Measurements from ENCODE around the gene LAMP1.

LAMP1 gene

GRCh38 chr13:113280126-113280525 lies 16.9 kb upstream of the LAMP1 start:
- no peak overlapping the region for H3K4me3 Mint-ChIP-seq
- H3K27me3 Mint-ChIP-seq: peaks cover 11% of the 10 kb centered on the region
- no peak overlapping the region for H3K27ac Mint-ChIP-seq
- CTCF ChIA-PET: no interaction called here
- no peak for DNase-seq
- H3K4me1 Mint-ChIP-seq: peaks cover 4% of the 10 kb centered on the region
- no peaks in the 10 kb centered on the region for H3K36me3 Mint-ChIP-seq
- peaks cover 7% of the 10 kb centered on the region for H3K9me3 Mint-ChIP-seq

- Mint-ChIP-seq H3K4me1 (no peaks in the 10 kb centered on the region), H3K9me3 (peaks cover 3% of the 10 kb centered on the region), H3K4me3 (no peak overlapping the region), H3K36me3 (no peaks in the 10 kb centered on the region), H3K27me3 (peaks cover 24% of the 10 kb centered on the region), H3K27ac (no peak overlapping the region)
- no peak for DNase-seq
- CTCF ChIA-PET: no interaction called here
Observed at GRCh38 chr13:113283904-113284303, 13.1 kb upstream of the LAMP1 start.

GRCh38 chr13:113288880-113289279 lies 8.2 kb upstream of the LAMP1 start:
- DNase-seq: no peak
- no peaks in the 10 kb centered on the region for H3K36me3 Mint-ChIP-seq
- CTCF ChIA-PET: no interaction called here
- H3K4me1 Mint-ChIP-seq: peaks cover 13% of the 10 kb centered on the region
- no peak overlapping the region for H3K4me3 Mint-ChIP-seq
- no peaks in the 10 kb centered on the region for H3K9me3 Mint-ChIP-seq
- peaks cover 61% of the 10 kb centered on the region for H3K27me3 Mint-ChIP-seq
- H3K27ac Mint-ChIP-seq: no peak overlapping the region

- CTCF ChIA-PET: no interaction called here
- no peak overlapping the region for H3K4me3 Mint-ChIP-seq
- no peak for DNase-seq
- peaks cover 13% of the 10 kb centered on the region for H3K4me1 Mint-ChIP-seq
- no peak overlapping the region for H3K27ac Mint-ChIP-seq
- no peaks in the 10 kb centered on the region for H3K36me3 Mint-ChIP-seq
- H3K27me3 Mint-ChIP-seq: peaks cover 71% of the 10 kb centered on the region
- H3K9me3 Mint-ChIP-seq: no peaks in the 10 kb centered on the region
Observed at GRCh38 chr13:113291129-113291528, 5.9 kb upstream of the LAMP1 start.

GRCh38 chr13:113292021-113292862 lies 4.8 kb upstream of the LAMP1 start:
- peaks cover 20% of the 10 kb centered on the region for H3K4me1 Mint-ChIP-seq
- peaks cover 5% of the 10 kb centered on the region for H3K36me3 Mint-ChIP-seq
- CTCF ChIA-PET: no interaction called here
- H3K27me3 Mint-ChIP-seq: peaks cover 79% of the 10 kb centered on the region
- no peak overlapping the region for H3K27ac Mint-ChIP-seq
- DNase-seq: peak; percentile 27
- peak overlapping the region; percentile 1 for H3K4me3 Mint-ChIP-seq
- peaks cover 4% of the 10 kb centered on the region for H3K9me3 Mint-ChIP-seq

- H3K4me3 Mint-ChIP-seq: no peak overlapping the region
- peaks cover 68% of the 10 kb centered on the region for H3K27me3 Mint-ChIP-seq
- peaks cover 30% of the 10 kb centered on the region for H3K4me1 Mint-ChIP-seq
- H3K36me3 Mint-ChIP-seq: peaks cover 8% of the 10 kb centered on the region
- no peak for DNase-seq
- no peak overlapping the region for H3K27ac Mint-ChIP-seq
- CTCF ChIA-PET: no interaction called here
- peaks cover 4% of the 10 kb centered on the region for H3K9me3 Mint-ChIP-seq
Observed at GRCh38 chr13:113293686-113294085, 3.4 kb upstream of the LAMP1 start.

- no peak for DNase-seq
- peaks cover 9% of the 10 kb centered on the region for H3K36me3 Mint-ChIP-seq
- CTCF ChIA-PET: no interaction called here
- peaks cover 37% of the 10 kb centered on the region for H3K4me1 Mint-ChIP-seq
- peak overlapping the region; percentile 15 for H3K27ac Mint-ChIP-seq
- peaks cover 48% of the 10 kb centered on the region for H3K27me3 Mint-ChIP-seq
- peak overlapping the region; percentile 85 for H3K4me3 Mint-ChIP-seq
- H3K9me3 Mint-ChIP-seq: peaks cover 4% of the 10 kb centered on the region
Observed at GRCh38 chr13:113295776-113296175, 1.3 kb upstream of the LAMP1 start.

GRCh38 chr13:113297370-113298042 lies 467 bp downstream of the LAMP1 start:
- Mint-ChIP-seq H3K9me3 (peaks cover 4% of the 10 kb centered on the region), H3K27ac (peak overlapping the region; percentile 93), H3K36me3 (peaks cover 9% of the 10 kb centered on the region), H3K4me1 (peaks cover 29% of the 10 kb centered on the region), H3K4me3 (peak overlapping the region; percentile 85), H3K27me3 (peaks cover 31% of the 10 kb centered on the region)
- CTCF ChIA-PET: interaction anchor here (1.2 to 1.6 kb wide), 2 partner anchors 96 to 192 kb away, joined by 3 read pairs; no protein-coding TSS in a partner anchor
- peak; percentile 69 for DNase-seq

- Mint-ChIP-seq H3K4me3 (peak overlapping the region; percentile 85), H3K27ac (peak overlapping the region; percentile 93), H3K27me3 (peaks cover 24% of the 10 kb centered on the region), H3K36me3 (peaks cover 9% of the 10 kb centered on the region), H3K9me3 (peaks cover 4% of the 10 kb centered on the region), H3K4me1 (peaks cover 27% of the 10 kb centered on the region)
- no peak for DNase-seq
- CTCF ChIA-PET: interaction anchor here (1.2 to 1.6 kb wide), 2 partner anchors 95 to 191 kb away, joined by 3 read pairs; no protein-coding TSS in a partner anchor
Observed at GRCh38 chr13:113298043-113298945, 1.3 kb downstream of the LAMP1 start.

GRCh38 chr13:113299951-113300350 lies 2.9 kb downstream of the LAMP1 start:
- Mint-ChIP-seq H3K4me1 (peaks cover 29% of the 10 kb centered on the region), H3K4me3 (no peak overlapping the region), H3K36me3 (peaks cover 9% of the 10 kb centered on the region), H3K9me3 (peaks cover 4% of the 10 kb centered on the region), H3K27ac (no peak overlapping the region), H3K27me3 (peaks cover 8% of the 10 kb centered on the region)
- DNase-seq: no peak
- CTCF ChIA-PET: no interaction called here

- CTCF ChIA-PET: no interaction called here
- H3K27ac Mint-ChIP-seq: no peak overlapping the region
- H3K9me3 Mint-ChIP-seq: no peaks in the 10 kb centered on the region
- H3K4me3 Mint-ChIP-seq: no peak overlapping the region
- H3K36me3 Mint-ChIP-seq: peaks cover 7% of the 10 kb centered on the region
- no peaks in the 10 kb centered on the region for H3K27me3 Mint-ChIP-seq
- peaks cover 19% of the 10 kb centered on the region for H3K4me1 Mint-ChIP-seq
- DNase-seq: no peak
Observed at GRCh38 chr13:113302986-113303385, 5.9 kb downstream of the LAMP1 start.

GRCh38 chr13:113304121-113304520 lies 7.1 kb downstream of the LAMP1 start:
- no peak overlapping the region for H3K4me3 Mint-ChIP-seq
- H3K27ac Mint-ChIP-seq: no peak overlapping the region
- DNase-seq: no peak
- H3K36me3 Mint-ChIP-seq: peaks cover 4% of the 10 kb centered on the region
- H3K4me1 Mint-ChIP-seq: peaks cover 8% of the 10 kb centered on the region
- CTCF ChIA-PET: no interaction called here
- H3K27me3 Mint-ChIP-seq: no peaks in the 10 kb centered on the region
- H3K9me3 Mint-ChIP-seq: no peaks in the 10 kb centered on the region

GRCh38 chr13:113305208-113305607 lies 8.2 kb downstream of the LAMP1 start:
- Mint-ChIP-seq H3K27me3 (no peaks in the 10 kb centered on the region), H3K27ac (no peak overlapping the region), H3K4me1 (peaks cover 6% of the 10 kb centered on the region), H3K36me3 (peaks cover 9% of the 10 kb centered on the region), H3K9me3 (no peaks in the 10 kb centered on the region), H3K4me3 (no peak overlapping the region)
- CTCF ChIA-PET: no interaction called here
- no peak for DNase-seq

GRCh38 chr13:113307491-113307890 lies 10.5 kb downstream of the LAMP1 start:
- Mint-ChIP-seq H3K27ac (no peak overlapping the region), H3K36me3 (peaks cover 23% of the 10 kb centered on the region), H3K4me3 (no peak overlapping the region), H3K4me1 (peaks cover 2% of the 10 kb centered on the region), H3K9me3 (no peaks in the 10 kb centered on the region), H3K27me3 (no peaks in the 10 kb centered on the region)
- CTCF ChIA-PET: no interaction called here
- DNase-seq: no peak
